ENCODE measurements around the gene CDK14. TPM values are rescaled to one million over a fixed set of nuclear protein-coding genes. Genes with fewer than 3 reads are reported as not detected.

CDK14 gene
- total and polyA plus RNA-seq, 2 donors (not counting 1 experiment from before 2014, with no cell fraction given): 23.6 to 41.1 TPM

- Histone ChIP-seq H3K4me3 (replicated peaks in 1 of 4; ENCODE audit: control extremely low read depth in 1 of 4, insufficient read depth in 1 of 4, low read depth in 3 of 4, low read length in 4 of 4) (no peak overlapping the region), H3K4me1 (ENCODE audit: control insufficient read depth, extremely low read depth, insufficient read depth, low read length) (no peaks in the 10 kb centered on the region), H3K9me3 (ENCODE audit: control insufficient read depth, insufficient read depth, low read depth, low read length) (no peaks in the 10 kb centered on the region), H4K20me1 (ENCODE audit: control insufficient read depth, extremely low read depth, insufficient read depth, low read length) (no peaks in the 10 kb centered on the region), H3K4me2 (ENCODE audit: extremely low read depth, insufficient read depth, low read length) (no peak overlapping the region), H3K79me2 (ENCODE audit: control insufficient read depth, insufficient read depth, low read length) (no peaks in the 10 kb centered on the region), H3K36me3 (ENCODE audit: control insufficient read depth, insufficient read depth, low read length) (no peaks in the 10 kb centered on the region), H3K27ac (ENCODE audit: insufficient read depth, low read length) (no peak overlapping the region), H2AFZ (ENCODE audit: low read length) (no peak overlapping the region), H3K27me3 (ENCODE audit: control insufficient read depth, insufficient read depth, low read length) (no peaks in the 10 kb centered on the region), H3K9ac (ENCODE audit: insufficient read depth, low read length) (no peak overlapping the region)
- TF ChIP-seq CTCF (conservative IDR thresholded peaks at IDR 0.05 in 1 of 2, IDR thresholded peaks at IDR 0.05 in 1 of 2; ENCODE audit: low read depth in 1 of 2, low read length in 2 of 2): no peak
- no peak for TF ChIP-seq EZH2 (IDR thresholded peaks at IDR 0.05; ENCODE audit: low read length, missing control alignments)
- DNase-seq (ENCODE audit: low read depth in 2 of 2): peak in 1 of 2 donors; percentile 61
These were observed 16.1 kb upstream of the CDK14 start for GRCh38 chr7:90580051-90580450.

GRCh38 chr7:90582164-90582563 is 14.0 kb upstream of the CDK14 start:
- DNase-seq (ENCODE audit: low read depth in 2 of 2): no peak
- Histone ChIP-seq H3K4me3 (replicated peaks in 1 of 4; ENCODE audit: control extremely low read depth in 1 of 4, insufficient read depth in 1 of 4, low read depth in 3 of 4, low read length in 4 of 4) (no peak overlapping the region), H3K9me3 (ENCODE audit: control insufficient read depth, insufficient read depth, low read depth, low read length) (no peaks in the 10 kb centered on the region), H4K20me1 (ENCODE audit: control insufficient read depth, extremely low read depth, insufficient read depth, low read length) (no peaks in the 10 kb centered on the region), H3K27me3 (ENCODE audit: control insufficient read depth, insufficient read depth, low read length) (no peaks in the 10 kb centered on the region), H3K79me2 (ENCODE audit: control insufficient read depth, insufficient read depth, low read length) (no peaks in the 10 kb centered on the region), H3K27ac (ENCODE audit: insufficient read depth, low read length) (no peak overlapping the region), H3K4me2 (ENCODE audit: extremely low read depth, insufficient read depth, low read length) (no peak overlapping the region), H3K9ac (ENCODE audit: insufficient read depth, low read length) (no peak overlapping the region), H3K4me1 (ENCODE audit: control insufficient read depth, extremely low read depth, insufficient read depth, low read length) (no peaks in the 10 kb centered on the region), H3K36me3 (ENCODE audit: control insufficient read depth, insufficient read depth, low read length) (no peaks in the 10 kb centered on the region), H2AFZ (ENCODE audit: low read length) (no peak overlapping the region)
- TF ChIP-seq EZH2 (IDR thresholded peaks at IDR 0.05; ENCODE audit: low read length, missing control alignments) (no peak), CTCF (conservative IDR thresholded peaks at IDR 0.05 in 1 of 2, IDR thresholded peaks at IDR 0.05 in 1 of 2; ENCODE audit: low read depth in 1 of 2, low read length in 2 of 2) (no peak)

GRCh38 chr7:90584378-90584777 is 11.7 kb upstream of the CDK14 start:
- Histone ChIP-seq H4K20me1 (ENCODE audit: control insufficient read depth, extremely low read depth, insufficient read depth, low read length) (no peaks in the 10 kb centered on the region), H2AFZ (ENCODE audit: low read length) (no peak overlapping the region), H3K9me3 (ENCODE audit: control insufficient read depth, insufficient read depth, low read depth, low read length) (no peaks in the 10 kb centered on the region), H3K4me2 (ENCODE audit: extremely low read depth, insufficient read depth, low read length) (no peak overlapping the region), H3K79me2 (ENCODE audit: control insufficient read depth, insufficient read depth, low read length) (no peaks in the 10 kb centered on the region), H3K36me3 (ENCODE audit: control insufficient read depth, insufficient read depth, low read length) (no peaks in the 10 kb centered on the region), H3K27ac (ENCODE audit: insufficient read depth, low read length) (no peak overlapping the region), H3K9ac (ENCODE audit: insufficient read depth, low read length) (no peak overlapping the region), H3K4me3 (replicated peaks in 1 of 4; ENCODE audit: control extremely low read depth in 1 of 4, insufficient read depth in 1 of 4, low read depth in 3 of 4, low read length in 4 of 4) (no peak overlapping the region), H3K27me3 (ENCODE audit: control insufficient read depth, insufficient read depth, low read length) (no peaks in the 10 kb centered on the region), H3K4me1 (ENCODE audit: control insufficient read depth, extremely low read depth, insufficient read depth, low read length) (no peaks in the 10 kb centered on the region)
- DNase-seq (ENCODE audit: low read depth in 2 of 2): no peak
- TF ChIP-seq CTCF (conservative IDR thresholded peaks at IDR 0.05 in 1 of 2, IDR thresholded peaks at IDR 0.05 in 1 of 2; ENCODE audit: low read depth in 1 of 2, low read length in 2 of 2) (no peak), EZH2 (IDR thresholded peaks at IDR 0.05; ENCODE audit: low read length, missing control alignments) (no peak)

All from fibroblast of lung (primary cell).